Fibroblast of lung (primary cell): ENCODE measurements around the gene GTF2H1.

Experiments used
- EZH2 ChIP-seq: IDR thresholded peaks from 2 replicates; pipeline ENCODE4 v1.5.1; 2012; ENCODE audit warnings: low read length, control low read depth, mild to moderate bottlenecking; ENCODE audit errors: missing control alignments
- TF ChIP-seq, protein P1 (sequence below), 2 donors: IDR thresholded peaks in 1 of 2; conservative IDR thresholded peaks in 1 of 2; 1 replicate in 1 of 2; 2 replicates in 1 of 2; pipeline ENCODE4 v1.5.1; 2011 to 2012; ENCODE audit warnings: low read length in 2 of 2, control low read depth in 1 of 2, inconsistent platforms in 1 of 2, low read depth in 1 of 2, mild to moderate bottlenecking in 1 of 2

DNA sequence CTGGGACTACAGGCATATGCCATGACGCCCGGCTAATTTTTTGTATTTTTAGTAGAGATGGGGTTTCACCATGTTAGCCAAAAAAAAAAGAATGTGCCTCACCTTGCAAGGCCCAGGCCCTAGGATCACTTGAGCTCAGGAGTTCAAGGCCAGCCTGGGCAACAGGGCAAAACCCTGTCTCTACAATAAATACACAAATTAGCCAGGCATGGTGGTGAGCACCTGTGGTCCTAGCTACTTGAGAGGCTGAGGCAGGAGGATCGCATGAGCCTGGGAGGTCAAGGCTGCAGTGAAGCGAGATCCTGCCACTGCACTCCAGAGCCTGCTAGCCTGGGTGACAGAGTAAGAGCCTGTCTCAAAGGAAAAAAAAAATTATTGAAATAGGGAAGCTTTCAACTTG is 81.7 kb downstream of the GTF2H1 start:
- TF ChIP-seq, protein P1, sequence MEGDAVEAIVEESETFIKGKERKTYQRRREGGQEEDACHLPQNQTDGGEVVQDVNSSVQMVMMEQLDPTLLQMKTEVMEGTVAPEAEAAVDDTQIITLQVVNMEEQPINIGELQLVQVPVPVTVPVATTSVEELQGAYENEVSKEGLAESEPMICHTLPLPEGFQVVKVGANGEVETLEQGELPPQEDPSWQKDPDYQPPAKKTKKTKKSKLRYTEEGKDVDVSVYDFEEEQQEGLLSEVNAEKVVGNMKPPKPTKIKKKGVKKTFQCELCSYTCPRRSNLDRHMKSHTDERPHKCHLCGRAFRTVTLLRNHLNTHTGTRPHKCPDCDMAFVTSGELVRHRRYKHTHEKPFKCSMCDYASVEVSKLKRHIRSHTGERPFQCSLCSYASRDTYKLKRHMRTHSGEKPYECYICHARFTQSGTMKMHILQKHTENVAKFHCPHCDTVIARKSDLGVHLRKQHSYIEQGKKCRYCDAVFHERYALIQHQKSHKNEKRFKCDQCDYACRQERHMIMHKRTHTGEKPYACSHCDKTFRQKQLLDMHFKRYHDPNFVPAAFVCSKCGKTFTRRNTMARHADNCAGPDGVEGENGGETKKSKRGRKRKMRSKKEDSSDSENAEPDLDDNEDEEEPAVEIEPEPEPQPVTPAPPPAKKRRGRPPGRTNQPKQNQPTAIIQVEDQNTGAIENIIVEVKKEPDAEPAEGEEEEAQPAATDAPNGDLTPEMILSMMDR (conservative IDR thresholded peaks at IDR 0.05 in 1 of 2, IDR thresholded peaks at IDR 0.05 in 1 of 2; ENCODE audit: low read depth in 1 of 2, low read length in 2 of 2), result no peak
- no peak for TF ChIP-seq EZH2
